Immature natural killer cell (primary cell): ENCODE data around the gene BAMBI. TPM values are rescaled to one million over a fixed set of nuclear protein-coding genes. Genes with fewer than 3 reads are reported as not detected.

ENCODE experiments used
- DNase-seq, 3 donors: peaks; one replicate each; pipeline ENCODE4 v3.0.0; 2022; ENCODE audit warnings: mixed read lengths in 1 of 3
- H3K27ac Mint-ChIP-seq, 6 donors: one replicate each; pipeline ENCODE4 v1.8.0; 2020; ENCODE audit warnings: mixed read lengths in 6 of 6, mild to moderate bottlenecking in 5 of 6, inconsistent platforms in 4 of 6, moderate library complexity in 3 of 6
- H3K27me3 Mint-ChIP-seq, 3 donors: one replicate each; pipeline ENCODE4 v1.8.0; 2020 to 2021; ENCODE audit warnings: low read depth in 3 of 3, mild to moderate bottlenecking in 3 of 3, mixed read lengths in 3 of 3, moderate library complexity in 3 of 3, inconsistent platforms in 1 of 3
- H3K36me3 Mint-ChIP-seq, 3 donors: one replicate each; pipeline ENCODE4 v1.8.0; 2020; ENCODE audit warnings: mixed read lengths in 3 of 3, inconsistent platforms in 2 of 3, mild to moderate bottlenecking in 2 of 3
- H3K4me1 Mint-ChIP-seq, 2 donors: one replicate each; pipeline ENCODE4 v1.8.0; 2020; ENCODE audit warnings: inconsistent platforms in 2 of 2, mild to moderate bottlenecking in 2 of 2, mixed read lengths in 2 of 2, moderate library complexity in 1 of 2
- H3K4me3 Mint-ChIP-seq, 5 donors: one replicate each; pipeline ENCODE4 v1.8.0; 2020; ENCODE audit warnings: mild to moderate bottlenecking in 5 of 5, mixed read lengths in 5 of 5, inconsistent platforms in 3 of 5, moderate library complexity in 3 of 5
- H3K9me3 Mint-ChIP-seq, 6 donors: one replicate each; pipeline ENCODE4 v1.8.0; 2020; ENCODE audit warnings: mild to moderate bottlenecking in 6 of 6, mixed read lengths in 6 of 6, inconsistent platforms in 4 of 6, moderate library complexity in 3 of 6
- polyA plus RNA-seq, 3 donors: library from polyadenylated mRNA; unstranded; fragments of 300-500 nt; fragmentation: Illumina TruSeq; gene quantifications; one replicate each; pipeline ENCODE4 v1.2.3, GENCODE V29; 2021

Gene BAMBI
- polyA plus RNA-seq, 3 donors from 2014 or later, result 0.23 to 0.28 TPM; not detected in 1

GRCh38 chr10:28680358-28680752 is 3.0 kb downstream of the BAMBI start:
- no peak for DNase-seq
- peaks cover 11 to 29% (median 23%) of the 10 kb centered on the region in 3 donors for H3K27me3 Mint-ChIP-seq
- H3K4me3 Mint-ChIP-seq, result peak overlapping the region in 1 of 5 donors; percentile 33
- H3K27ac Mint-ChIP-seq, result no peak overlapping the region
- peaks cover 28 to 35% of the 10 kb centered on the region in 2 donors for H3K4me1 Mint-ChIP-seq
- peaks cover 0 to 2% (median 0%) of the 10 kb centered on the region in 6 donors for H3K9me3 Mint-ChIP-seq
- no peaks in the 10 kb centered on the region for H3K36me3 Mint-ChIP-seq

GRCh38 chr10:28681291-28681763 is 4.0 kb downstream of the BAMBI start:
- no peak overlapping the region for H3K4me3 Mint-ChIP-seq
- DNase-seq, result no peak
- no peaks in the 10 kb centered on the region for H3K36me3 Mint-ChIP-seq
- peaks cover 0 to 2% (median 0%) of the 10 kb centered on the region in 6 donors for H3K9me3 Mint-ChIP-seq
- H3K4me1 Mint-ChIP-seq, result peaks cover 26 to 33% of the 10 kb centered on the region in 2 donors
- peaks cover 11 to 25% (median 23%) of the 10 kb centered on the region in 3 donors for H3K27me3 Mint-ChIP-seq
- H3K27ac Mint-ChIP-seq, result no peak overlapping the region

GRCh38 chr10:28681928-28682750 is 4.8 kb downstream of the BAMBI start:
- no peak overlapping the region for H3K4me3 Mint-ChIP-seq
- H3K4me1 Mint-ChIP-seq, result peaks cover 21 to 28% of the 10 kb centered on the region in 2 donors
- peaks cover 6 to 25% (median 21%) of the 10 kb centered on the region in 3 donors for H3K27me3 Mint-ChIP-seq
- peaks cover 0 to 2% (median 0%) of the 10 kb centered on the region in 6 donors for H3K9me3 Mint-ChIP-seq
- no peaks in the 10 kb centered on the region for H3K36me3 Mint-ChIP-seq
- H3K27ac Mint-ChIP-seq, result no peak overlapping the region
- no peak for DNase-seq

- H3K9me3 Mint-ChIP-seq, result no peaks in the 10 kb centered on the region
- no peaks in the 10 kb centered on the region for H3K36me3 Mint-ChIP-seq
- no peak overlapping the region for H3K27ac Mint-ChIP-seq
- H3K27me3 Mint-ChIP-seq, result peaks cover 6 to 16% (median 14%) of the 10 kb centered on the region in 3 donors
- peaks cover 9 to 14% of the 10 kb centered on the region in 2 donors for H3K4me1 Mint-ChIP-seq
- H3K4me3 Mint-ChIP-seq, result no peak overlapping the region
- no peak for DNase-seq
Measured at GRCh38 chr10:28684157-28684985, 7.0 kb downstream of the BAMBI start.

GRCh38 chr10:28684986-28685580 is 7.8 kb downstream of the BAMBI start:
- H3K27ac Mint-ChIP-seq, result no peak overlapping the region
- DNase-seq, result no peak
- no peaks in the 10 kb centered on the region for H3K36me3 Mint-ChIP-seq
- peaks cover 6 to 12% (median 8%) of the 10 kb centered on the region in 3 donors for H3K27me3 Mint-ChIP-seq
- H3K9me3 Mint-ChIP-seq, result no peaks in the 10 kb centered on the region
- peaks cover 3 to 7% of the 10 kb centered on the region in 2 donors for H3K4me1 Mint-ChIP-seq
- H3K4me3 Mint-ChIP-seq, result no peak overlapping the region

GRCh38 chr10:28685717-28686116 is 8.4 kb downstream of the BAMBI start:
- Mint-ChIP-seq H3K27ac (no peak overlapping the region), H3K4me3 (no peak overlapping the region), H3K36me3 (no peaks in the 10 kb centered on the region), H3K4me1 (peaks cover 0 to under 1% of the 10 kb centered on the region in 2 donors), H3K9me3 (no peaks in the 10 kb centered on the region), H3K27me3 (peaks cover 6 to 12% (median 8%) of the 10 kb centered on the region in 3 donors)
- no peak for DNase-seq

- Mint-ChIP-seq H3K27me3 (peaks cover 5 to 10% (median 6%) of the 10 kb centered on the region in 3 donors), H3K9me3 (no peaks in the 10 kb centered on the region)
Measured at GRCh38 chr10:28686835-28687682, 9.7 kb downstream of the BAMBI start.

GRCh38 chr10:28687683-28688001 is 10.3 kb downstream of the BAMBI start:
- Mint-ChIP-seq H3K4me3 (no peak overlapping the region), H3K36me3 (no peaks in the 10 kb centered on the region), H3K27me3 (peaks cover 2 to 10% (median 7%) of the 10 kb centered on the region in 3 donors), H3K27ac (no peak overlapping the region), H3K9me3 (no peaks in the 10 kb centered on the region), H3K4me1 (no peaks in the 10 kb centered on the region)
- DNase-seq, result no peak

More at GRCh38 chr10:28686835-28687682, 9.7 kb downstream of the BAMBI start:
- DNase-seq, result no peak
- no peak overlapping the region for H3K4me3 Mint-ChIP-seq
- no peak overlapping the region for H3K27ac Mint-ChIP-seq
- no peaks in the 10 kb centered on the region for H3K4me1 Mint-ChIP-seq
- H3K36me3 Mint-ChIP-seq, result no peaks in the 10 kb centered on the region

GRCh38 chr10:28690545-28690944 is 13.2 kb downstream of the BAMBI start:
- no peak overlapping the region for H3K4me3 Mint-ChIP-seq
- H3K36me3 Mint-ChIP-seq, result no peaks in the 10 kb centered on the region
- peaks cover 3 to 5% (median 4%) of the 10 kb centered on the region in 3 donors for H3K27me3 Mint-ChIP-seq
- no peak overlapping the region for H3K27ac Mint-ChIP-seq
- no peaks in the 10 kb centered on the region for H3K4me1 Mint-ChIP-seq
- no peak for DNase-seq
- H3K9me3 Mint-ChIP-seq, result no peaks in the 10 kb centered on the region

- H3K4me3 Mint-ChIP-seq, result no peak overlapping the region
- no peak overlapping the region for H3K27ac Mint-ChIP-seq
- H3K4me1 Mint-ChIP-seq, result no peaks in the 10 kb centered on the region
- DNase-seq, result no peak
- H3K9me3 Mint-ChIP-seq, result no peaks in the 10 kb centered on the region
- H3K36me3 Mint-ChIP-seq, result no peaks in the 10 kb centered on the region
- H3K27me3 Mint-ChIP-seq, result peaks cover 3 to 5% (median 4%) of the 10 kb centered on the region in 3 donors
Measured at GRCh38 chr10:28691187-28691694, 13.9 kb downstream of the BAMBI start.

GRCh38 chr10:28692050-28692449 is 14.7 kb downstream of the BAMBI start:
- Mint-ChIP-seq H3K36me3 (no peaks in the 10 kb centered on the region), H3K4me3 (no peak overlapping the region), H3K9me3 (no peaks in the 10 kb centered on the region), H3K4me1 (no peaks in the 10 kb centered on the region), H3K27ac (no peak overlapping the region), H3K27me3 (peaks cover 2 to 4% (median 3%) of the 10 kb centered on the region in 3 donors)
- DNase-seq, result no peak

- DNase-seq, result no peak
Measured at GRCh38 chr10:28694530-28694929, 17.2 kb downstream of the BAMBI start.

GRCh38 chr10:28698075-28698474 is 20.8 kb downstream of the BAMBI start:
- Mint-ChIP-seq H3K36me3 (no peaks in the 10 kb centered on the region), H3K27ac (no peak overlapping the region), H3K27me3 (peaks cover 4 to 8% (median 7%) of the 10 kb centered on the region in 3 donors), H3K4me1 (no peaks in the 10 kb centered on the region), H3K9me3 (no peaks in the 10 kb centered on the region), H3K4me3 (no peak overlapping the region)
- DNase-seq, result no peak

More at GRCh38 chr10:28694530-28694929, 17.2 kb downstream of the BAMBI start:
- Mint-ChIP-seq H3K27ac (no peak overlapping the region), H3K9me3 (no peaks in the 10 kb centered on the region), H3K27me3 (peaks cover 2 to 5% (median 5%) of the 10 kb centered on the region in 3 donors), H3K36me3 (no peaks in the 10 kb centered on the region), H3K4me3 (no peak overlapping the region), H3K4me1 (no peaks in the 10 kb centered on the region)
